ENCODE data around the gene CTCFL.
"Not testable (repeated sequence)": the region's sequence is repeated elsewhere in the genome, so short reads cannot be mapped to it uniquely, and the experiment has no call there.

The CTCFL gene

GRCh38 chr20:57476641-57477461 is 48.1 kb downstream of the CTCFL start:
- DNase-seq: no peak

GRCh38 chr20:57476084-57476526 is 48.8 kb downstream of the CTCFL start:
- DNase-seq: no peak

- no peak for DNase-seq
These were observed 49.4 kb downstream of the CTCFL start for GRCh38 chr20:57475388-57476083.

GRCh38 chr20:57474816-57475215 is 50.1 kb downstream of the CTCFL start:
- no peak for DNase-seq

- no peak for DNase-seq
These were observed 50.7 kb downstream of the CTCFL start for GRCh38 chr20:57474205-57474604.

GRCh38 chr20:57473246-57474048 is 51.5 kb downstream of the CTCFL start:
- no peak for DNase-seq

- not testable (repeated sequence) for DNase-seq
These were observed 52.5 kb downstream of the CTCFL start for GRCh38 chr20:57472474-57472873.

- no peak for DNase-seq
These were observed 53.2 kb downstream of the CTCFL start for GRCh38 chr20:57471496-57472372.

- no peak for DNase-seq
These were observed 54.1 kb downstream of the CTCFL start for GRCh38 chr20:57470666-57471495.

GRCh38 chr20:57470212-57470522 is 54.8 kb downstream of the CTCFL start:
- DNase-seq: no peak

- no peak for DNase-seq
These were observed 55.3 kb downstream of the CTCFL start for GRCh38 chr20:57469418-57470211.

GRCh38 chr20:57468523-57469417 is 56.2 kb downstream of the CTCFL start:
- DNase-seq: no peak

- no peak for DNase-seq
These were observed 57.2 kb downstream of the CTCFL start for GRCh38 chr20:57467742-57468141.

GRCh38 chr20:57465943-57466342 is 59.0 kb downstream of the CTCFL start:
- no peak for DNase-seq

- no peak for DNase-seq
These were observed 59.5 kb downstream of the CTCFL start for GRCh38 chr20:57465486-57465885.

- DNase-seq: no peak
These were observed 60.2 kb downstream of the CTCFL start for GRCh38 chr20:57464642-57465211.

- DNase-seq: no peak
These were observed 62.2 kb downstream of the CTCFL start for GRCh38 chr20:57462781-57463180.

GRCh38 chr20:57461726-57462125 is 63.2 kb downstream of the CTCFL start:
- DNase-seq: no peak

GRCh38 chr20:57460781-57461465 is 64.0 kb downstream of the CTCFL start:
- DNase-seq: no peak

Measured in GOT3 (cell line).